Esophagus muscularis mucosa (tissue), 4 donors: Measurements from ENCODE around the gene STK4.

Experiments used
- EP300 ChIP-seq: sonication (generic); formaldehyde crosslinking; IDR thresholded peaks from one replicate; pipeline ENCODE4 v1.6.1; 2017; ENCODE audit warnings: antibody characterized with exemption
- POLR2A ChIP-seq: fragments of 450-650 bp; IDR thresholded peaks from one replicate; pipeline ENCODE4 v1.6.1; 2017; ENCODE audit warnings: antibody characterized with exemption, moderate library complexity, mild to moderate bottlenecking, low read depth
- POLR2AphosphoS5 ChIP-seq, 2 donors: sonication (generic); formaldehyde crosslinking; IDR thresholded peaks; one replicate each; pipeline ENCODE4 v1.6.1; 2017; ENCODE audit warnings: antibody characterized with exemption in 2 of 2
- TF ChIP-seq, protein P1 (sequence below), 3 experiments: fragments of 200-600 bp in 2 of 3; fragments of 450-650 bp in 1 of 3; sonication (generic) in 2 of 3; IDR thresholded peaks; one replicate each; pipeline ENCODE4 v1.5.1; 2017 to 2019; ENCODE audit warnings: antibody characterized with exemption in 3 of 3, mild to moderate bottlenecking in 2 of 3, moderate library complexity in 1 of 3

DNA sequence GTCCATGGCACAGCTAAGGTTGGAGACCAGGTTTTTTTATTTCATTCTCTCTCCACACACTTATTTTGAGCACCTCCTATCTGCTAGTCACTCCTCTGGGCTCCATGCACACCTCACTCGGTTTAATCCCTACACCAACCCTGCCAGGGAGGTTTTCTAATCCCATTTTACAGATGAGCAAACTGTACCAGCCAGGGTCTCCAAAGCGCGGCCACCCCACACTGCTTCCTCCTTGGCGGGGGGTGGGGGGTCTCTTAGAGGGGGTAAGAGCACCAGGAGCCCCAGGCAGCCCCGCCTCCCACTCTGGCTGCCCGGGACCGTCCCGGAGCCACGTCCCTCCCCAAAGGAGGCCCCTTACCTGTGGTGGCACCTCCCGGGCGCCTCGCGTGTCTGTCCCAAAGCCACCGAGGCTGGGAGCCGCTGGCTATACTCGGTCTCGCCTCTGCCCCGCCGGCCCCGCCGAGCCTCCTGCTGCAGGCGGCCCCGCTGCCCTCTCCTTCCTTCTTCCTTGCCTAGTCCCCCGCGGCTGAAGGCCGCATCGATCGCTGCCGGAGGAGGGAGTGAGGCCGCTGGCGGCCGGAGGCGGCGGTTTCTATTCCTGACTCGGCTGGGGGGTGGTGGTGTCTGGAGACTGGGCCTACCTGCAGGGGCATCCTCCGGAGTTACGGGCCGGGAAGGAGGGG, 134.4 kb downstream of the STK4 start, which contains the start of gene KCNS1:
- no peak for TF ChIP-seq POLR2AphosphoS5 (IDR thresholded peaks at IDR 0.05)
- TF ChIP-seq, protein P1, sequence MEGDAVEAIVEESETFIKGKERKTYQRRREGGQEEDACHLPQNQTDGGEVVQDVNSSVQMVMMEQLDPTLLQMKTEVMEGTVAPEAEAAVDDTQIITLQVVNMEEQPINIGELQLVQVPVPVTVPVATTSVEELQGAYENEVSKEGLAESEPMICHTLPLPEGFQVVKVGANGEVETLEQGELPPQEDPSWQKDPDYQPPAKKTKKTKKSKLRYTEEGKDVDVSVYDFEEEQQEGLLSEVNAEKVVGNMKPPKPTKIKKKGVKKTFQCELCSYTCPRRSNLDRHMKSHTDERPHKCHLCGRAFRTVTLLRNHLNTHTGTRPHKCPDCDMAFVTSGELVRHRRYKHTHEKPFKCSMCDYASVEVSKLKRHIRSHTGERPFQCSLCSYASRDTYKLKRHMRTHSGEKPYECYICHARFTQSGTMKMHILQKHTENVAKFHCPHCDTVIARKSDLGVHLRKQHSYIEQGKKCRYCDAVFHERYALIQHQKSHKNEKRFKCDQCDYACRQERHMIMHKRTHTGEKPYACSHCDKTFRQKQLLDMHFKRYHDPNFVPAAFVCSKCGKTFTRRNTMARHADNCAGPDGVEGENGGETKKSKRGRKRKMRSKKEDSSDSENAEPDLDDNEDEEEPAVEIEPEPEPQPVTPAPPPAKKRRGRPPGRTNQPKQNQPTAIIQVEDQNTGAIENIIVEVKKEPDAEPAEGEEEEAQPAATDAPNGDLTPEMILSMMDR (IDR thresholded peaks at IDR 0.05) = no peak
- TF ChIP-seq EP300 = no peak
- no peak for TF ChIP-seq POLR2A
